ENCODE data around the gene OLR1.
A peak's percentile ranks its signal among the peaks of the same experiment; 100 is the strongest.
"Not testable (repeated sequence)": the region's sequence is repeated elsewhere in the genome, so short reads cannot be mapped to it uniquely, and the experiment has no call there.

The OLR1 gene

DNA sequence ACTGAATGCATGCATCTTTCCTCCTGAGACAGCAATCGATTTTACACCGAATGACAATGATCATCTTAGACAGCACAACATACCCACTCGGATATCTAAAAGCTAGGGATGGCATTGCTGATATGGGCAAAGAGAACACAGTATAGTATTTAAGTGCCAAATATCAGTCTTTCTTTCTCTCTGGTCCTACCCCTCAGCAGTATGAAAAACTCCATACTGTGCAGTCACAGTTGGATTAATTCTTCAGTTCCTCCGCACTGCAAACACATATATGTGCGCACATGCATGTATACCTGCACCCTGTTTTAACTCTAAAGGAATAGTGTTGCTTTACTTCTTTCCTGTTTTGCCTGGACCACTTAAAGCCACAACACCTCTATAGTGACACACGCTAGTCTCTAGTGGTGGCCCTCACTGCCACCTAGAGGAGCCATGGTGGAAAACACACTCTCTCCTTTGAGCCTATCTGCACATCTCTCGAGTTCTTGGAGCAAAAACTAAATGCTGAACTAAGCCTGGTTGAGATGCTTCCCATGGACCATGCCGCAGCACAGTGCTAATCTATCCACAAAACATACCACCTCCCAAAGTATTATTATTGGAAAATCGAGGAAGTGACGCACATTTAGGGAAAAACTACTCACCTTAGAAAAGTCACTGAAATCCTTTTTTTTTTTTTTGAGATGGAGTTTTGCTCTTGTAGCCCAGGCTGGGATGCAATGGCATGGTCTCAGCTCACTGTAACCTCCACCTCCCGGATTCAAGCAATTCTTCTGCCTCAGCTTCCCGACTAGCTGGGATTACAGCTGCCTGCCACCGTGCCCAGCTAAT is 18.8 kb upstream of the OLR1 start:
- DNase-seq, result peak; percentile 70

DNA sequence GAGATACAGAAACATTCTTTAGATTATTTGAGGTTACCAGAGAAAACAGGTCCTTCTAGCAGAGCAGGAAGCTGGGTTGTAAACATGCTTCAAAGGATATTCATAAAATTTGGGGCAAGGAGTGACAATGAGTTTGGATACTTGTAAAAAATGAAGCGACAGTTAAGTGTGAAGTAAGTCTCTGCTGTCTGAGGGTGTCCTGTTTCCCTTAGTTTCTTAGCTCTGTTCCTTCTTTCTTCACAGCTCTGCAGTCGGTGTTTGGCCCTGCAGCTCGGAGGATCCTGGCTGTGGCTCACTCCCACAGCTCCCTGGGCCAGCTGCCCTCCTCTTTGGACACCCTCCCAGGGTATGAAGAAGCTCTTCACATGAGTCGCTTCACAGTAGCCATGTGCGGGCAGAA is 17.7 kb upstream of the OLR1 start:
- no peak for DNase-seq

DNA sequence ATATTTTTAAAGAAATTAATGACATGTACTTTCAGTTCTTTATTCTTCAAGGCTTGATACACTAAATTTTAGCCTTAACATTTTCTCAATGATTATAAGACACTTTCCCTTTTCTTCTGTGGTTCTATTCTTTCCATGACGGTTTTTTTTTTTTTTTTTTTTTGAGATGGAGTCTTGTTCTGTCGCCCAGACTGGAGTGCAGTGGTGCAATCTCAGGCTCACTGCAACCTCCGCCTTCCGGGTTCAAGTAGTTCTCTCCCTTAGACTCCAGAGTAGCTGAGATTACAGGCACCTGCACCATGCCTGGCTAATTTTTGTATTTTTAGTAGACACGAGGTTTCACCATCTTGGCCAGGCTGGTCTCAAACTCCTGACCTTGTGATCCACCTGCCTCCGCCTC is 15.0 kb upstream of the OLR1 start:
- not testable (repeated sequence) for DNase-seq

DNA sequence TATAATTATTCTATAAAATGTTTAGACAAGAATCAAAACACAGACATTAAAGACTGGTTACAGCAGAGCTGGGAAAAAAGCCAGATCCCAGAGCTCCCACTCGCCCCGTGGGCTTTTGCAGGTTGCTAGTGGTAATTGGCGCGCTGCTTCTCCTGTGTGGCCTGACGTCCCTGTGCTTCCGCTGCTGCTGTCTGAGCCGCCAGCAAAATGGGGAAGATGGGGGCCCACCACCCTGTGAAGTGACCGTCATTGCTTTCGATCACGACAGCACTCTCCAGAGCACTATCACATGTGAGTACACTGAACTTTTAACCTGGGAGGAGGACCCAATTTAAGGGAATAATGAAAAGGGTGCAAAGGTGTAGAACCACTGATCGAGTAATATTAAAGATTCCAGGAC is 14.4 kb upstream of the OLR1 start:
- peak; percentile 21 for DNase-seq

DNA sequence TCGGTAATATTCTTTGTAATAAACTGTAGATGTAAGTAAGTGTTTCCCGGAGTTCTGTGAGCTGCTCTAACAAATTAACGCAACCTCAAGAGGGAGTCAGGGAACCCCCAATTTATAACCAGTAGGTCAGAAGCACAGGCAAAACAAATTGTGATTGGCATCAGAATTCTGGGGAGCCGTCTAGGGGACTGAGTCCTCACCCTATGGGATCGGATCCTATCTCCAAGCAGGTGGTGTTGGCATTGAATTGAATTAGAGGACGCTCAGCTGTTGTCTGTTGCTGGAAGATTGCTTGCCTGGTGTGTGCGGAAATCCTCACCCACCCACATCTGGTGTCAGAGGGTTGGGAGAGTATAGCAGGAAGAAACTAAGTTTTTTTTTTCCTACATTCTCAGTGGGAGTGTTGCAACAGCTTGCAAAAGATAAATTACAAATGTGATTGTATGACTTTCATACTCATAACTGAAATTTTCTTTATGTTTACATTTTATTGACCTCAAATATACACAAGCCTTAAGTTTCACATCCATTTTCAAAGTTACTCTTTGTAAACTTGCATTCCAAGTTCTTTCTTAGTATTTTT is 12.4 kb upstream of the OLR1 start:
- no peak for DNase-seq

DNA sequence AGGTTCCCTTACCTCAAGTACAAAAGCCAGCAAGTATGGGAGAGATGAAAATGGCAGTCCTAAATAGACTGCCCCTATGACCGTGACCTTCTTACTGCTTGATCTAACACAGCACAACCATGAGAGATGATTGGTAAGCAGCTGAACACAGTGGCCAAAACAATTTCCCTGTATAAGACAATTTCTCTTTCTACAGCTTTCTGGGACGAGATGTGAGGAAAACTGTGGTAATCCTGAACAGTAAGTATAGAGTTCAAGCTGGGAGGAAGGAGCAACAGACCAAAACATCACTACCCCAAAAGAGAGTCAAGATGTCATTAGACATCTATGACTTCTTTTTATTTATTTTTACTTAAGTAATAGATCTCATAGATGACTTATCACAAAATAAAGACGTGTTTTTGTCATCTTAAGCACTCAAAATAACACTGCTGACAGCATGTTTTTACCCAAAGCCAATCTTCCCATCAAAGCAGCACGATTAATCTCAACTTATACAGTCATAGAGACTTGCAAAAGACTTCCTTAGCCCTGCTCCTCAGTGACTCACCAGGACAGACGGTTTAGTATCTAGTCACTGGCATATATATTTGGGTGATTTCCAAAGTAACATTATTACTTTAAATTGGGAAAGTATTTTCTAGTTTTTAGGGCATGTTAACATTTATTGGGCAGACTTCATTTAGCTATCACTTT is 10.6 kb upstream of the OLR1 start:
- DNase-seq, result no peak

DNA sequence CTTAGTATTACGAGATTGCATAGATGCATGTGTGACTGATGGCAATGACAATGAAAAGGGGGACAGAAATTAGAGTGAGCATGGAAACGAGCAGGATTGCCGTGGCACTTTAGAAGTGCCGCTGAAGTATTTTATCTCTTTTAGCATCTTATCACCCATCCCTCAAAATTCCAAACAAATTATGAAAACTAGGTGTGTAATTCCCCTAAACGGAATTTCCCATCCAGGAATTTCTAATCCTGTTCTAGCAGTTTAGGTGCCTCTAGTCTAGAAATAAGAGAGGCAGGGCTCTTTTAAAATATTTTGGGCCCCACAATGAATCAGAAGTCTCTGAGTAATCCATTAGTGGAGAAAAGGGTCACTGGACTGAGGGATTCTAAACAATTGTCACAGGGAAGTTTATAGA is 7.8 kb upstream of the OLR1 start:
- DNase-seq, result no peak

DNA sequence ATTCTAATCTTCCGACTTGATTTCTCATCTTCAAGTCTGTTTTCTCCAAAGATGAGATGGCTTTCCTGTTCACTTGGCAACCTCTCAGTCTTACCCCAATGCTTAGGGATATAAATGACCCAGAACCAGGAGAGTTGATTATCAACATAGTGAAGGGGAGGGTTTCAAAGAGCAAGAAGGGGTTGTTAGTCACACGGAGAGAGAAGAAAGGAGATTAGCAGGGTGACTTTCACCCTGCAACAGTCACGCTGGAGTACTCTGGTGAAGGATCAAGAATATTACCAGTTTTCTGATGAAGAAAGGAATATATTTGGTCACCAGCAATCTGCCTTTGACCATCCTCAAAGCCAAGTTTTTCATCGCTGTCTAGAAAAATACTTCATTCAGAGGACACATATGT is 6.9 kb upstream of the OLR1 start, which contains the start of gene TMEM52B:
Gene TMEM52B, plus strand, starts transcription at position 212 of the 400 bp plus-strand sequence. CDS start 543 bp downstream, outside the sequence.
- DNase-seq, result no peak

DNA sequence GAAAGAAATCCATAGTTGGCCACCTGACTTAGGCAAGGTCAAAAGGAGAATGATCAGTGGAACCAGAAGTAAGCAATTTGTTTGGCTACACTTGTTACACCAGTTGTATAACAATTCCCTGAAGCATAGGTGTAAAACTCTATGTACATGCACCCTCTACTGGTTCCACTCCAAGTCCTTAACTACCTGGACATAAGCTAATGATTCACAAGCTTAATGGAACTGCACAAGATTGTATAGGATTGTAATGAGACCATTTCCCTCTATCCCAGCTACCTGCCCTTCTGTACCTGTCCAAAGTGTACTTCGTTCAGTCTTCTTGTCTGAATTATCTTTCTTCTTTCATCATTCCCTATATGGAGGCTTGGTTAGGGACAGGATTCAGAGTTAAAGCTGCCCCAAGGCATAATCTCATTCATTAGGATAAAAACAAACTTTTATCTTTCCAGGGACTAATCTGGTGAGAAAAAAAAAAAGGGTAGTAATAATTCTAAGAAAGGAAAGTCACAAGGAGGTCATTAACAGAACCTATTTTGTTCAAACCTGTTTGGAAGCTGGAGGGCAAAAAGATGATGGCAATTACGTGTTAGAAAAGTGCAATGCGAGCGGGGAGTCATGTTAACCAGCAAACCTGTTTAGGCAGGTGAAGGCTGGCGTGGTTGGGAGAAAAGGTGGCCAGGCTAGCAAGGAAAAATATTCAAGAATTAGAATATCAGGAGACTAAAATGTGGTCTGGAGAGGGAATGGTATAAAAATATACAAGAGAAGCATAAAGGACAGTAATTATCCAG is 4.1 kb upstream of the OLR1 start:
- DNase-seq, result no peak

DNA sequence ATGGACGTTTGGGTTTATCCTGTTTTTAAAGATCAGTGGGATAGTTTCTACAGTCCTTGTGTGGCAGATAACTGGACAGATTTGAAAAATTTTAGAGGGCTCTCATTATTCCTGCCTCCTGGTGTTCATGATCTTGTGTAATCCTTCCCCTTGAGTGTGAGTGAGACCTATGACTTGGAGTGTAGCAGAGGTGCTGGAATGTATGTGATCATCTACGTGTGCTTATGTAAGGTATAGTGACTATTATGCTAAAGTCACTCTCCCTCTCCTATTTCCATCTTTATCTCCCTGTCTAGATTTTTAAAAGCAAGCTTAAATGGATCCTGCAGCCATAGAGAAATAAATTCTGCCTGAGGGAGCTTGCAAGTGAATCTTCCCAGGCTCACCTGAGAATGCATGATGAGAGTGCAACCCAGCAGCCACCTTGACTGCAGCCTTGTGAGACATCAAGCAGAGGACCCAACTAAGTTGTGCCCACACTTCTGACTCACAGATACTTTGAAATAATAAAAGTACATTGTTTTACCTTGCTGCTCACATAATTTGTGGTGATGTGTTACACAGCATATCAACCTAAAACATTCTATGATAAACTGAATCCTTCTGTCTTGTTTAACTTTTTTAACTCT is 3.2 kb upstream of the OLR1 start:
- no peak for DNase-seq

DNA sequence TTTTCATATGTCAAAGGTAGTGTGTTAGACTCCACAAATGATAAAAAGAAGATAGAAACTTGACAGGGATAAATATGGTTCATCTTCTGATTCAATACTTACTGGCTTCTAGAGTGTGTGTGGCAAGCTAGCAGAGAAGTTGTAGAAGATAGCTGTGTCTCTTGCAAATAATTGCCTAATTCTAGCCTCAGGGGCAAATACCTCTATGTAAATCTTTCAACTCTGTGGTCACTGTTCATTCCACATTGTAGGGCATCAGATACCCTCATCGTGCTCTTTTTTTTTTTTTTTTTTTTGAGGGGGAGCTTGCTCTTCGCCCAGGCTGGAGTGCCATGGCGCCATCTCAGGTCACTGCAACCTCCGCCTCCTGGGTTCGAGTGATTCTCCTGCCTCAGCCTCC is 1.7 kb downstream of the OLR1 start:
- DNase-seq, result no peak

DNA sequence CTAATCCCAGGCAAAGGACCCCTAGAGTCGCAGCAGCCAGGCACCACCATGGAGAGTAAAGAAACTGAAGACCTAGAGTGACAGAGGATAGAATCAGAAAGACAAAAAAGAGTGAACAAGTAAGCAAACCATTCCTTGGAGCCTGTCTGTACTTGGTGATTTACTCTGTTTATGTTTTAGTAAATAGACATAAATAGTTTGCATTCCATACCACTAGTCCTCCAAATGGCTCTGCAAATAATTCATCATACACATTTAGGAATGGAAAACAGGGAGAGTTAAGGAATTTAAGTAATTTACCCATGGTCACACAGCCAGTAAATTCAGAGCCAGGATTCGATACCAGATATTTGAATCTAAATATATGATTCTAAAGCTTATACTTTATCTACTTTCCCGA is 2.8 kb downstream of the OLR1 start:
- no peak for DNase-seq

DNA sequence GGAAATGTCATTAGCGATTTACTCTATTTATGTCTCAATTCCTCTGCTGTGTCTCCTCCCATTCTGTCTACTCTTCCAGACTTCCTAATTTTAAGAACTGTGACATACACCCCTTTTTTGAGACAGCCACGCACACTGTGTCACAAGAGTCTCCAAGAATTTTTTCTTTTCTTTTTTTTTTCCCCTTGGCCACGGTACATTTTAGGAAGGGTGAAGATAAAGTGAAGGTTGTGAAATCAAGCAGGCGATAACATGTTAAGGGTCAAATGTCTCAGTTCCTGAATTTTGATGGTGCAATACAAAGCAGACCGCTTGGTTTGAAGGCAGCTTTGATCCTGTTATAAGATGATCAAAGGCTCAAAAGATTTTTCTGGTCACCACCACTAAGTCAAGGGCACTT is 4.3 kb downstream of the OLR1 start:
- DNase-seq, result peak; percentile 16

DNA sequence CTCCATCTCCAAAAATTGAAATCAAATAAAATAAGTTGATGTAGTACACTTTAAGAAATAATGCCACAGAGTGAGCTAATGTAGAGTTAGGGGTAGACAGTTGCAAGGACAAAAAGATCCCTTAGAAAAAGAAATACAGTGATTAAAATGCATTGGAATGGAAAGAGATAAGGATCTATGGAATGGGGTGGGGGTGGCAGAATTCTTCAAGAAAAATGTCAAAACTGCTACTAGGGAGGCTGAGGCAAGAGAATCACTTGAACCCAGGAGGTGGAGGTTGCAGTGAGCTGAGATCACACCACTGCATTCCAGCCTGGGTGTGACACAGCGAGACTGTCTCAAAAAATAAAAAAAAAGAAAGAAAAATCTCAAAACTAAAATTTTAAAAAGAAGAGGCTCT is 6.5 kb downstream of the OLR1 start:
- DNase-seq, result no peak

DNA sequence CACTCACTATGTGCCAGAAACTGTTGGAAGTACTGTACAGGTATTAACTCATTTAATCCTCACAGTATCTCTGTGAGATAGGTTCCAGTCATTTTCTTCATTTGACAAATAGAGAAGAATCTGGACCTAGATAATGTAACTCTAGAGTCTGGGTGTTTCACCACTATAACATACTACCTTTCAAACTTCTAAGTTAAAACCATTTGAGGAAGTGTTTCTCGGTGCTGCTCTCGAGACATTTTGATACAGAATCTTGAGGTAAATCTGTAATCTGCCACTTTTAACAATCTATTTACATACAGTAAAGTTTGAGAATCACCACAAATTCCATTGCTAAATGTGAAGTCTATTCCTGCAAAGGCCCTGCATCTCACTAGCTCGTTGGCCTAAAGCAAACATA is 8.8 kb downstream of the OLR1 start:
- DNase-seq, result no peak

DNA sequence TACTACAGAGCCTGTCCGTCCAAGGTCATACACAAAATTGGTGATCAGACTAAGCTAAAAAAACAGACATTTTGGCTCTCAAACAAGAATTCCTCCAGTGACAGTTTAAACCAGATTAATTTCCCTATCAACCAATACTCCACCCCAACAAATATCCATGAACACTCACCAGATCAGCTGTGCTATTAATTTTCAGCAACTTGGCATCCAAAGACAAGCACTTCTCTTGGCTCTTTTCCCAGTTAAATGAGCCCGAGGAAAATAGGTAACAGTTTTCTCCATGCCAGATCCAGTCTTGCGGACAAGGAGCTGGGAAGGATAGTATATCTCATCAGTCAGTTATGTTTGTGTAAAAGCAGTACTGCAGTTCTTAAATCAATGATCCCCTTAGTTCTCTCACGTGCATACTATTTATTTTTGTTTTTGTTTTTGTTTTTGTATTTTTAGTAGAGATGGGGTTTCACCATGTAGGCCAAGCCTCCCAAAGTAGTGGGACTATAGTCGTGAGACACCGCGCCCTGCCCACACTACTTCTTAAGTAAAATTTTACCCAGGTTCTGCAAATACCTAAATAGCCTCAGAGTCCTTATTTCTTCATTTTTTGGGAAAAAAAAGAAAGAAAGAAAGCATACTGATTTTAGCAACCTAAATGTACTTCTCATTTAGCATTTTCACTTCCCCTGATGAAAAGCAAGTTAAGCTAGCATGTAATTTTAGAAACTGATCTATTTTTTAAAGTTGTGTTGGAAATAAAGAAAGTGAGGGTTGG is 11.1 kb downstream of the OLR1 start:
- DNase-seq, result no peak

DNA sequence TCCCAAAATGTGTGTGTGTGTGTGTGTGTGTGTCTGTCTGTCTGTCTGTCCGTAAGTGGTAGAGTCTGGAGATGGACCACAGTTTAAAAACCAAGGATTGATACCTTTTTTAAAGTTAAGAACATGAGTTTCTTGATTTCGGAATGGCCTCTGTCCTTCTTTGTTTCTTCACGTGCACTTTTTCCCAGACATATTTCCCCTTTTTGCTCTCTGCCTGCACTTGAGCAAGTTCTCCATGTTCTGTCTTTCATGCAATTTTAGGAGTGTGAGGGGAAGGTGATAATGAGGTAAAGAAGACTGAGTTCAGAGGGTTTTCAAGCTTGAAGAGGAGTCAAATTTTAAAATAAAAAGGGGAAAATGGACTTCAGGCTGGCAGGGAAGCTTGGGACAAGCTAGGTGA is 12.7 kb downstream of the OLR1 start:
- DNase-seq, result no peak

DNA sequence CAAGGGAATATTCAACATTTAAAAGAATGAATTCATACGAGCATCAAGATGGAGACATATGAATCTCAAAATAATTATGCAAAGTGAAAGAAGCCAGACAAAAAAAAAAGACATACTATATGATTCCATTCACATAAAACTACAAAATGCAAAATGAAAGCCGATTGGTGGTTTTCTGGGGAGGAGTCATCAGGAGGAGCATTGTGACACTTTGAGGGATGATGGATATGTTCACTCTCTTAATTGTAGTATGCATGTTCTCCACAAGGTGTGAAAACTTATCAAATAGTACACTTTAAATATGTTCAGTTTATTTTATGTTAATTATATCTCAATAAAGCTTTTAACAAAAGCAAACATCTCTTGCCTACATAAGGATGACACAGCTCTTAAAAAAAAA is 13.5 kb downstream of the OLR1 start:
- no peak for DNase-seq

DNA sequence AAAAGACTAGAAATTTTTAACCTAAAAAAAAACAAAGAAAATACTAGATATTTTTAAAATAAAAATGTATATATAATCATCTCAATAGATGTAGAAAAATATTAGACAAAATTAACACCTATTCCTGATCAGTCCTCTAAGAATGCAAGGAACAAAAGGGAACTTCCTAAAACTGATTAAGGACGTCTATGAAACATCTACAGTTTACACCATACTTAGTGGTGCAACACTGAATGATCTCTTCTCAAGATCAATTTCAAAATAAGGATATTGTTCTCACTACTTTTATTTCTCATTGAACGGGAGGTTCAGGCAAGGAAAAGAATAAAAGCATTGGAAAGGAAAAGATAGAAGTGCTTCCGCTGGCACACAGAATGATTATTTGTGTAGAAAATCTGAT is 16.0 kb downstream of the OLR1 start:
- DNase-seq, result no peak

DNA sequence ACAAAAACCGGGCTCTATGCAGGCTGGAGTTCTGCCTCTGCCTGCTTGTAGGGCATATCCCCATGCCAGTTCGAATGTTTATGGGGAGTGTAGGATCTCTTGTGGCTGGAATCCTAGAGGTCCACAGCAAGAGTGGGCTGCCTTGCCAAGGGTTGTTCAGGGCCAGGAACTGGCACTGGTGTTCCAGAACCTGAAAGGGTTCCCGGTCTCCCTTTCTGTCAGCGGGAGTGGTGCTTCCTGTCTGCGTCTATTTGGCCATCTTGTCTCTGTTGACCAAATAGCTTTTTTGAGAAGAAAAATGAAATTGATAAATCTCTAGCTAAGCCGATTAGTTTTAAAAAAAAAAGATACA is 17.8 kb downstream of the OLR1 start:
- DNase-seq, result no peak

DNA sequence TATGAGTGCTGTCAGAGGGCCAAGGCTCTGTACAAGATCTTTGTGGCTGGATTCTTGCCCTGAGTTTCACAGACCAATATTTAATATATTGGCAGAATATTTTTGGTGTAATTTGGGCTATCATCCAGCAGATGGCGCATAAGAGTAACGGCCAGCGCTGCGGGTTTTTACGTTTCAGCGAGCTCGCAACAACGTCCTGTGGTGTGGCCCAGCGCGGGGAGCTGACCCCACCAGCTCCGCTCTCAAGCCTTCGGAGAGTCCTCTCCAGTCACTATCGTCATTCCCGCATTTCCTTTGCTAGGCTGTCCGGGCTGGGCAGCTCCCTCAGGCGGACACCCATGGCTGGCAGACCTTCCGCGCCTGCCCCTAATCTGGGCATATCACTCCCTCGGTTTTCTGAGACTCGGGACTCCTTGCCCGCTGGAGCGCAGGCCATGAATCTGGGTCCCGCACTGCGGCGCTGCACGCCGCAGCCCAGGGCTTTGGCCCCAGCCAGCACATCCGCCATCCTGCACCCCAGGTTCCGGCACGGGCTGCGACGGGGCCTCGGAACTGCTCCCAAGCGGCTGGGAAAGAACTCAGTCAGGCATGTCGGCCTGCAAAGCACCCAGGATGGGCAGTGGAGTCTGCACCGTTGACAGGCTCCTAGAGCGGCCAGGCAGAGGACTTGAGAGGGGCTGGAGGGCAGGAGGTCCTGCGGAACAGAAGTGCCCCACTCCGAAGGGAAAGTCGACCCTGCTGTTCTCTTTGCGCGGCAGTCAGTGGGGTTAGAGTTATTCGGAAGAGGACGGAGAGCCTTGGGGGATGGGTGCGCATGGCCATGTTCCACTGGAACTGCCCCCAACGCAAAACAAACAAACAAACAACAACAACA is 18.4 kb downstream of the OLR1 start:
- DNase-seq, result peak; percentile 76

Measured in CD4-positive, alpha-beta T cell treated with Interleukin-17A for 1 hour (primary cell).